GM19467 (cell line): ENCODE results near the gene DDOST.

Source experiments
- ATAC-seq: cut with Tn5 transposase; IDR thresholded peaks from one replicate; pipeline ENCODE4 v1.9.1; 2021; ENCODE audit warnings: mild to moderate bottlenecking, moderate library complexity; ENCODE audit not compliant: unreplicated experiment

The DDOST gene

GRCh38 chr1:20663365-20663764, 2.2 kb upstream of the DDOST start:
- no peak for ATAC-seq

- no peak for ATAC-seq
These were observed 924 bp upstream of the DDOST start for GRCh38 chr1:20662110-20662475.

- ATAC-seq: no peak
These were observed 342 bp downstream of the DDOST start for GRCh38 chr1:20660847-20661206.

DNA sequence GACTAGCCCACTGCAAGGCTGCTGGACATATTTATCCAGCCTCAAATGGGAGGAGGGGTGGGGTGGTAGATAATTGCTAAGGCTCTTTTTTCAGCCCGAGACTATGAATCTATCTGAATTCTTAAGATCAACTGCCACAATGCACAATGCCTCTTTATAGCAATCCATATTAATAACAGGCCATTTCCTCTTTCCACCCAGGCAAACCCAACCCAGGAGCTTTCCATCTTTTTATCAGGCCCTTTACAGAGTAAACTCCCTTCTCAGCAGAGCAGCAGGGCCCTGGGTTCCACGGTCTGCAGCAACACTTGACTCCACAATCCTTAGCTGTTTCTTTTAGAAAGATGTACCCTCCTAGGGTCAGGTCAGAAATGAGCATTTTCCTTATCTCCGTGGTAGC, 806 bp downstream of the DDOST start:
- no peak for ATAC-seq

- no peak for ATAC-seq
These were observed 2.8 kb downstream of the DDOST start for GRCh38 chr1:20658166-20658915.

DNA sequence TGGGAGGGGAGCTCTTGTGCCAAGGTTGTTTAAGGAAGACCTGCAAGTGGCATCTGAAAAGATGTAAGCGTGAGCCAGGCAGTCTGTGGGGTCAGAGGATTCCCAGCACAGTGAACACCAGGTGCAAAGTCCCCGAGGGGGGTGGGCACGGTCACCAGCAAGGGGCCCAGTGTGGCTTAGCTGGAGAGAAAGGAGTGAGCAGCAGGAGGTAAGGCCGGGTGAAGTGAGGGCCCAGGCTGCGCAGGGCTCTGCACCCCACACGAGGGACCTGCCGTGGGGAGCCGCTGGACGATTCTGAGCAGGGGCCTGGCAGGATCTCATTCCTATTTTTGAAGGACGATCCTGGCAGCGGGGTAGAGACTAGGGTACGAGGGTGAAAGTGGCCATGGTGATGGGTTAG, 4.1 kb downstream of the DDOST start:
- no peak for ATAC-seq

DNA sequence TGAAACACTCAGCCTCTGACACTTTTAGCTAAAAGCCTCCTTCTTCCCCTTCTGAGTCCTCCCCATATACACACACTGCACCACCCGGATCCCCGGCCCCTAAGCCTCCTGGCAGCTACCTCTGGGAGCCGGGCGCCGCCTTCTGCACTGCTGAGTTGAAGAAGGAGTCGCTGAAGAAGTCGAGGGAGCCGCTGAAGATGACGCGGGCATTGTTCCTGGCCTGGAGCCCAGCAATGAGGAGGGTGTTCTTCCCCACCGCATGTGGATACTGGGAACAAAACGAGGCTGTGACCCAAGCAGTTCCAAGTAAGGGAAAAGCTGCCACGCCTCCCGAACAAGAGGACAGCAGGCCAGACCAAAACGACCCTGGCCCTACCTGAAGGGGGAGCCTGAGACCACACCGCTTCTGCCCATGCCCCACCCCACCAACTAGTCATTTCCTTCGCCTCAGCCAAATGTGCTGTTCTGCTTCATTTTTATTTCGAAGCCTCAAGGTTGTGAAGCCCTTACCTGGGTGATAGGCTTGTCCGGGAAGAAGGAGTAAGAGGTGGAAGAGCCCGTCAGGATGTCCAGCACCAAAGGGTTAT, 7.0 kb downstream of the DDOST start:
- ATAC-seq: no peak

DNA sequence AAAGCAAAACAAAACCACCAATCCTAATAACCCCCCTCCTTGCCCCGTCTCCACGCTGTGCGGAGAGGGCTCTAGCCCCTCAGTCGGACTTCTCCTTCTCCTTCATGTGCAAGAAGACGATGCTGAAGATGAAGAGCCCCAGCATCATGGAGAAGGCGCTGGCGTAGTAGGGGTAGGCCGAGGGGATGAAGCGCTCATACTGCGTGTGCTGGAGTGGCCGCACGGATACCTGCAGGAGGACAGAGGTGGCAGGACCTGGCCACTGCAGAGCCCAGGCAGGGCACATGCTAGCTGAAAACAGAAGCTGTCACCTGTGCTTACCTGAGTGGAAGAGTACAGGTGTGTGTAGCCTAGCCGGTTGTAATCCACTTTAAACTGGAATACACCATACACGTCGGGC, 8.9 kb downstream of the DDOST start:
- no peak for ATAC-seq

- ATAC-seq: no peak
These were observed 12.2 kb downstream of the DDOST start for GRCh38 chr1:20648946-20649345.

- ATAC-seq: no peak
These were observed 12.7 kb downstream of the DDOST start for GRCh38 chr1:20648438-20648837.

GRCh38 chr1:20645414-20645813, 15.8 kb downstream of the DDOST start:
- ATAC-seq: no peak

GRCh38 chr1:20644416-20644815, 16.8 kb downstream of the DDOST start:
- ATAC-seq: no peak

DNA sequence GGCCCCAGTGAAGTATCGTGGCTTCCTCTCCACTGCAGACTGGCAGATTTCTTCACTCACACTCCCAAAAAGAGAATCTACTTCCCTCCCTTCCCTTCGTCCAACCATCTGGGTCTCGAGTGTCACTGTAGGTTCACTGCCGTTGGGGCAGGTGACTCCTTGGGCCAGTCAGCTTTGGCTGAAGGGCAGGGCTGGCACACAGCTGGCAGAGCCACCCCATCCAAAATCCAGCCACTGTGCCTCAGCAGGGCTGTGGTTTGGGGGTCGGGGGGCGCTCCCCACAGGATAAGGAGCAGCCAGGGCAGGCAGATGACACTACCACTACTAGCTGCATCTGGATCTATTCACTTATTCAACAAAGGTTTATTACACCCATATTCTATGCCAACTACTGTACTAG, 18.1 kb downstream of the DDOST start:
- ATAC-seq: no peak

DNA sequence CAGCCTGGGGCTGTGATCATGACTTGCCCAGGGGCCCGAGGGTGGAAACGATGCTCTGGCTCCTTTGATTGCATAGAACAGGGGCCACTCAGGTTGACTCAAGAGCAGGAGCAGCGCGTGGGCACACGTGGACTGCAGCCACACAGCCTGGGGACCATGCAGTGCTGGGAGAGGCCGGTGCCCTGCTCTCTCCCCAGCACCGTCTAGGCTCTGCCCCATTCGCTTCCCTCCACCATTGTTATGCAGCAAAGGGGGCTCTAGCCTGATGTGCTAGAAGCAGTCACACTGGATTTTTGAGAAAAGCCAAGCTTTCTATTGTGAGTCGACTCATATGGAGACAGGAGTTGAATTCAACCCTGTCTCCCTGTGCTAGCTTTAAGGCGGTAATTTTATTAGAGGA, 19.2 kb downstream of the DDOST start:
- no peak for ATAC-seq

DNA sequence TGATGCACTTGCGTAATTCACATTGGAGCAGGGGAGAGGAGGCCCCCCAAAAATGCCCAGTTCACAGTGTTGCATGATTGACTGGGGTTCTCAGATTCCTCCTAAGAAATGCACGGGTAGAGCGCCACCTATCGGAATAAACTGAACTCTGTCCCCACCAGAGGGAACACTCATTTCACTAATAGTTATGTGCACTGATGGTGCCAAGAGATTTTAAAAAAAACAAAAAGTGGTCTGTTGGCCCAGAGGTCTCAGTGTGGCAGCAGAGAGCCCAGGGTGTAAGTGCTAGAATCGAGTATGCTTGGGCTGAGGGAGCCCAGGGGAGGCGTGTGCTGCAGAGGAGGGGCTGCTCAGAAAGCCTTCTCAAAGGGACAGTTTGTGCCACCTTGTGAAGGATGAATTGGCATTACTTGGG, 21.0 kb downstream of the DDOST start:
- no peak for ATAC-seq

- ATAC-seq: no peak
These were observed 24.3 kb downstream of the DDOST start for GRCh38 chr1:20636785-20637347.

- ATAC-seq: no peak
These were observed 26.5 kb downstream of the DDOST start for GRCh38 chr1:20634594-20635084.

DNA sequence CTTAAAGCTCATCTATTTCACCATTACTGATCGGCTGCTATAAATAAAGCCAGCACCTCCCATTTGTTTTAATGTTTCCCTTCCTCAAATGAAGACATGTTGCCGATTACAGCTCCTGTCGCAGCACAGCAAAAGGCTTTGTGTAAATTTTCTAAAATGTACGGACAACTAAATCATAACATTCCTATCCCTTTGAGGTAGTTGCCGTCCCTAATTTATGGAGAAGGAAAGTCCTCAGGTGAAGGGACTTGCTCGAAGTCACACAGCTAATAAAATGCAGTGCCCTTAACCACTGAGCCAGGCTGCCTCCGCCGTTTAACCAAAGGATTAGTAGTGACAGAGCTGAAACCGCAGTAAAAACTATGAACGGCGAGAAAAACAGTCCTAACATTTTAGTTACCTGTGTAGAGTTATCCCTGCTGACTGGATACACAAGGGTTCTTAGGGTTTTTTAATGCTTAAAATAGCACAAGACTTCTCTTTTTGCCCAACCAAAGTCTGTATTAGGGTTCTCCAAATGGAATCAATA, 27.0 kb downstream of the DDOST start:
- ATAC-seq: no peak

DNA sequence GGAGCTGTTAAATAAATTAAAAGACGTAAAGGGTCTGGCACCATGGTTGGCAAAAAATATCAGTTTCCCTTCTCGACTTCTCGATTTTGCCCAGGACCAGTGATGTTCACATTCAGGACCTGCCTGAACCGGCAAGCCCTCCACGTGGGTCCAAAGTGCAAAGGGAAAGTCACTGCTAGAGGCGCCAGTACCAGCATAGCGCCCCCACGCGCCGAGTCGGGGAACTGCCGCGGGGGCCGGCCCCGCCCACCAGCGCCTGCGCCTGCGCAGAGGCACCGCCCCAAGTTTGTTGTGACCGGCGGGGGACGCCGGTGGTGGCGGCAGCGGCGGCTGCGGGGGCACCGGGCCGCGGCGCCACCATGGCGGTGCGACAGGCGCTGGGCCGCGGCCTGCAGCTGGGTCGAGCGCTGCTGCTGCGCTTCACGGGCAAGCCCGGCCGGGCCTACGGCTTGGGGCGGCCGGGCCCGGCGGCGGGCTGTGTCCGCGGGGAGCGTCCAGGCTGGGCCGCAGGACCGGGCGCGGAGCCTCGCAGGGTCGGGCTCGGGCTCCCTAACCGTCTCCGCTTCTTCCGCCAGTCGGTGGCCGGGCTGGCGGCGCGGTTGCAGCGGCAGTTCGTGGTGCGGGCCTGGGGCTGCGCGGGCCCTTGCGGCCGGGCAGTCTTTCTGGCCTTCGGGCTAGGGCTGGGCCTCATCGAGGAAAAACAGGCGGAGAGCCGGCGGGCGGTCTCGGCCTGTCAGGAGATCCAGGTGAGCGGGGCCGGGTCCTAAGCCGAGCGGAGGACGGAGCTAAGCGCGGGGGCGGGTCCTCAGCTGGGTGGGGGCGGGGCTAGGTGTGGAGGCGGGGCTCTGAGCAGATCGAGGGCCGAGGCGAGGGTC, 27.7 kb downstream of the DDOST start, which contains the start of gene PINK1:
TSS of gene PINK1 (plus strand) at position 269 of the 875 bp plus-strand sequence. CDS start at position 360, 91 bp downstream.
- peak; percentile 58 for ATAC-seq

DNA sequence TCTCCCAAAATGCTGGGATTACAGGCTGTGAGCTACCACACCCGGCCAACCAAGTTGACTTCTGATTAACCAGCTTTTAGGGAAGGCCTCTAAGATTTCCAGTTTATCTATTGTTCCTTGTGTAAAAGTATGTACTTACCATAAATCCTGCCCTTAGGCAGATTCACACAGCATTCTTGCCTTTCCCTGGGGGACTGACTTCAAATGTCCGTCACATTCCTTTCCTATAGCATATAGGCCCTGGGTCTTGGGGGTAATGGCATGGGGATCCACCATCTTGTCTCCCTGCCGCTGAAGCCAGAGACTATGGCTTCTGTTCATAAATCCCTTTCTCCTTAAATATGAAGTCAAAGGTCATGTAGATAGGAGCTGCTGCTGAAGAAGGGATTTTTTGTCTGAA, 28.8 kb downstream of the DDOST start:
- no peak for ATAC-seq

DNA sequence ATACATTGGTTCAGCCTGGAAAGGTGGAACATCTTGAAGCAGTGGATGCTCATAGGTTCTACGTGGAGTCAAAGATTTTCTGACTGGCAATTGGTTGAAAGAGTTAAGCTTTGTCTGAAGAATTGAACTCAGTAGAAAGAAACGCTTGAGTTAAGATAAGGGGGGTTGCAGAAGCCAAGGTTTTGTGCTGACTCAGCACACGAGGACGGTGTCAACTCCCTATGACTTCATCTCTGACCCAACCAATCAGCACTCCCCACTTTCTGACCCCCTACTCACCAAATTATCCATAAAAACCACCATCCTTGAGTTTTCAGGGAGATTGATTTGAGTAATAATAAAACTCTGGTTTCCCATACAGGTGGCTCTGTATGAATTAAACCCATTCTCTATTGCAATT, 30.4 kb downstream of the DDOST start:
- ATAC-seq: no peak
